HG02571 (cell line): ENCODE measurements around the gene EXOC4.

Experiments
- ATAC-seq: cut with Tn5 transposase; IDR thresholded peaks from one replicate; pipeline ENCODE4 v1.9.1; 2021; ENCODE audit warnings: mild to moderate bottlenecking, moderate library complexity; ENCODE audit not compliant: unreplicated experiment

The EXOC4 gene

DNA sequence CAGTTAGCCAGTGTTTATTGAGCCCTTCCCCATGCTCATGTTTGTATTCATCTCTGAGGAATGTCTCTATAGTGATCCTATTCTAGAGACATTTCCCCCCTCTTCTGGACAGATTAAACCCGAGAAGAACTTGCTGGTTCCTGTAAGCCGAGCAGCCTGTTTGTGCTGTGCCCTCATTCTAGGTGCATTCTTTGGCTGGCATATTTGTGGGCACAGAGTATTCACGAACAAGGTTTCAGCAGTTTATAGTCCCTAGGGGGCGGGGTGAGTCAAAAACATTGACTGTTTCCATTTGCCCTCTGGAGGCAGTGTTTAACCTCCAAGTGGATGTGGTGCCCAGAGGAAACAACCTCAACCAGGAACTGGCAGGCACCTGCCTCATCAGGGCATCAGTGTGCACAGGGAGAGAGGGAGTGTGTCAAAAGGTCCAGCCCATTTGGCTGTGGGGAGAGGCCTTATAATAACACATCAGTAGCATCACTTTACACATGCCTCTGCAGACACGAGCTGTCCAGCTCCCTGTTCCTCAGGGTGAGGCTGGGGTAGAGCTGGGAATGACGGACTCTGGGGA, 600.9 kb downstream of the EXOC4 start:
- ATAC-seq, result no peak

DNA sequence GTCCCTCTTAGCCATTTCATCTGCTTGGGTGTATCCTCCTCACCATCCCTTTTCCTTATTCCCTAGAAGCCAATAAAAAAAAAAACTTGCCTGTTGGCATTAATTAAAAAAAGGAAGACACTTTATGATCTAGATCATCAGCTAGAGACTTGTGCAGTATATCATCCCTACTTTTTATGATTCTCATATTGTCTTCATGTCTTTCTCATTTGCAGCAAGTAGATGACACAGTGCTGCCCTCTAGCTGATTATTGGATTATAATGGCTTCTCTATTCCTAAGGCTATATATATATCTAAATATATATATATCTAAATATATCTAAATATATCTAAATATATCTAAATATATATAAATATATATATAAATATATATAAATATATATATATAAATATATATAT, 601.9 kb downstream of the EXOC4 start:
- ATAC-seq, result no peak

DNA sequence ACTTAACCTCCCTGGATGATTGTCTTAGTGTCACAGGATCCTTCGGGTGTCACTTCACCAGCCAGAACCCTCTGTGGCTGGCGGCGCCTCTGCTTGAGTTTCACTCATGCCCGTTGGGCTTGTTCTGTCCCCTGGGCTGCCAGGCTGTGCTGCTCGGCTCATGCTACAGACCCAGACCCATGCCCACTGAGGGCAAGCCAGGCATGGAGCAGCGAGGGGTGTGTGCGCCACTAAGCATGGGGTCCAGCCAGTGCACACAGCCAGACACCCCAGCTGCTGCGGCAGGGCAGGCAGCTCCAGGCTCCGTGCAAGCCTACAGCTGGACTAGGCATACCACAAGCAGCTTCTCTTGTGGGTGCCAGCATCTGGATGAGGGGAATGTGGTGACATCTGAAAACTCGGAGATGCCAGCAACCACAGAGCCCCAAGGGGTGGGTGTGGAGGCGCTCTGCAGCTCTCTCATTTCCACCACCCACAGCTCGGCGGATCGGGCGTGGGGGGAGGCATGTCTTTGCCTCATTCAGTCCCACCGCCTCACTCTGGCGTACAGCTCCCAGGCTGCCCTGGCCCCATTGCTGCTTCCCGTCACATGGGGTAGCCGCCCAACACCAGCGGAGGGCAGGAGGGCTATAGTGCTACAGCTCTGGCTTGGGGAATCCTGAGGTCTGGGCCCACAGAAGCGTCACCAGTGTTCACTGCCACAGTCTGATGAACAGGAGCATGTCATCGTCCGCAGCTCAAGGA, 604.7 kb downstream of the EXOC4 start:
- no peak for ATAC-seq

DNA sequence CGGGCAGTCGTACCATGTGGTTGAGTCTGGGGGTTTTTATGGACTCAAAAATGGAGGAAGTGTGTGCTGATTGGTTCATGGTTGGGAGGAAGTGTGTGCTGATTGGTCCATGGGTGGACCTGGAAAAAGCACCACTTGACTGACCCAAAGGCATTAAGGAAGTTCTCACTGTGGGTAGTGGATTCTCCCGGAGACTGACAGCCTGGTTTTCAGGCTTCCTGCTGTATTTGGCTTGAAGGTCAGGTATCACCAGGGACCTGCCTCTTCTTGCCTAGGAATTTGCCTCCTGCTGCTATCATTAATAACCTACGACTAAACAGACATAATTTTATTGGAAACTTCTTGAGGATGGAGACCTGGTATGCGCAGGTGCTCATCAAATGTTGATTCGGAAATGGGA, 605.4 kb downstream of the EXOC4 start:
- ATAC-seq, result no peak

DNA sequence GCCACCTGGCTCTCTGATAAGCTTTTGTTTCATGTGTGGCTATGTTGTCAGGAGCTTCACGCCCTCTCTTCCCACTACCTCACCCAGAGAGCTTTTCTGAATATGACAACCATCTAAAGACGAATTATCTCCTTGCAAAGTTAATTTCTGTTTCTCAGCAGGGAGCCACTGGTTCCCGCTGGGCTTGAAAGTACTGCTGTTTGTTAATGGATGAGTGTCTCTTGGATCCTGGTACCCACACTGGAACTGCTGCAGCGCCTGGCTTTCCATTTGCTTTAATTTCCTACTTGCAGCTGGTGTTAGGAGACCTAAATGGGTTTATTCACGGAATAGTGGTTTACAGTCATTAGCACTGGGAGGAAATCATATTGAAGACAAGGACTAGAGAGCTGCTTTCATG, 606.4 kb downstream of the EXOC4 start:
- ATAC-seq, result no peak

DNA sequence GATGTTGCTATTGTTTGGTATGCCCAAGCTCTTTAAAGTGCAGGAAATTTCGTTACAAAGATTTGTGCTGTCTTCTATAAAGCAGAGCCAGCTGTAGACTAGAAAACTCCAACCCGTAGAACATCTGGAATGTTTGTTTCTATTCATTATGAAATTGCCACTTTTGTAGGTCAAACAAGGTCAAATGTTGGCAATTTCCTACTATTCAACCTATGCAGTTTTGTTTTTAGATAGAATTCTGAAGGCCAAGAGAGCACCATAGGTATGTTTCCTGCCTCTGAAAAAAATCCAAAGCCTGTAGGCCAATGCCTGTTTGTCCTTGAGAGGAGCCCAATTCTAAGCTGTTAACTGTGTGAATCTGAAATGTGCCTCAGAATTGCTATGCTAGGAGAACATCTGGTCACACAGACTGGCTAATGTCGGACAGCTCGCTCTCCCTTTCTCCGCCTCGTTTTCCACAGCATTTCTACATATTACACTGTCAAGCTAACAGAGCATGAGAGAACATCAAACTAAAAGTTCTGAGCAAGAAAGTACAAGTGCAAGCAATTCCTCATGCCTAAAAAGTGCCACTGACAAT, 607.1 kb downstream of the EXOC4 start:
- ATAC-seq, result no peak

DNA sequence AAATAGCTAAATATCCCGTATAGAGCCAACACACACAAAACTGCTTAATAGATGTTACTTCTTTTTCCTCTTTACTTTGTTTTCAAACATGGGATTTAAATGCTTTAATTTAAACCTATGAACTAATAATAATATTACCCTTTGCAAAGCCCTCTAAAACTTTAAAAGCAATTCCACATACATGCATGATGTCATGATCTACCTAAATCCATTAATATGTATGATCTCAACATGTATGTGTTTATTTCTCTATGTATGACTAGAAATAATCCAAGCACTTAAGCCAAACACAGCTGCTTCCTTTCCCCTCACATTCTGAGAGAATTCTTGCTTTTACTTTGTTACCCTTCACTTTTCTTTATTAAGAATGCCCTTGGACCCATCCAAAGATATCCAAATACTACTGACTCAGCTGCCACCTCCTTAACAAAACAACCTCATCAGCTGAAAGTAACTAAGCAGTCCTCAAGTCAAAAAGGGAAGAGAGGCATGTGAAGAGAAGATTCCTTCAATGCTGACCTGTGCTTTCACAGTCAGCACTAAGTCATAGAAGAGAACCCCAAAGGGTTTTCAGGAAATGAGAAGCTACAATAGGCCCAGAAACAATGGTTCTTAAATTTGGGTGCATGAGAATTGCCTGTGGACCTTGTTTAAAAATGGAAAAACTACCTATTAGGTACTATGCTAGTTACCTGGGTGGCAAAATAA, 607.9 kb downstream of the EXOC4 start:
- no peak for ATAC-seq

DNA sequence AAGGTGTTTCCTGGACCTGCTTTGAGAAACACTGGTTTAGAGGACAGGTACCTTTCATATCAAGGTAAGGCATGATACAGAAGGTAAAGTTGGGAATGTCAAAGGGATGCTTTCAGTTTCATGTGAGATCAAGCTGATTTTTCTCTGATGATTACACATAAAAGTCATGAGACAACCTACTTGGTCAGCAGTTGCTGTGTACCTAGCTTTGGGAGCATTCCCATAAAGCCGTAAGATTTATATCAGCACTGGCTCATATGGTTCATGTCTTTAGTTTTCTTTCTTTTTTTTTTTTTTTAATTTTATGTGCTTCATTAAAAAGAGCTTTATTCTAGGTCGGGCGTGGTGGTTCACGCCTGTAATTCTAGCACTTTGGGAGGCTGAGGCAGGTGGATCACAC, 609.0 kb downstream of the EXOC4 start:
- no peak for ATAC-seq

DNA sequence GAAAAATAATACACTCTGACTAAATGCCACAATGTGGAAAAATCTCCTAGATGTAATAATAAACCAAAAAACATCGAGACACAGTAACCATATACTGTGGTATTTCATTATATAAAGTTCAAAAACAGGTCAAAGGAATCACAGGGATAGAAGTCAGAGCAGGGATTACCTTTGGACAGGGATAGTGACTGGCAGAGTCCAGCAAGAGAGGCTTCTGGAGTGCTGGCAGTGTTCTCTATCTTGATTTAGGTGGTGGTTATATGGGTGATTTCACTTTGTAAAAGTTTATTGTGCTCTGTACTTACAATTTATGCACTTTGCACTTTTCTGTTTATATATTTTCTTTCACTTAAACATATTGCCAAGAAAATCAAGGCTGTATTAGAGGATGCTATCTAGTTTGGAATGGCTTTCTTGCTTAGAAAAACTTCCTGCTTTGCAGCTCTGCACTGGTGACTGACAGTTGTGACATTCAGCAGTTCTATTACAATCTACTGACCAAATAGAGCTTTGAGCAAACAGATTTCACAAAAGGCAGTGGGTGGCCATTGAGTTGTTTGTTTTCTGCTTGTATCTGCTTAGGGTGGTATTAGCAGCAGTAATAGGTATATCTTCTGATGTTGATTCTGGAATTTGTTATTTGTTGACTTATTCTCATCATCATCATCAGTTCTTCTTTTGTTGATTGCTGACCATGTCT, 610.6 kb downstream of the EXOC4 start:
- ATAC-seq, result no peak

DNA sequence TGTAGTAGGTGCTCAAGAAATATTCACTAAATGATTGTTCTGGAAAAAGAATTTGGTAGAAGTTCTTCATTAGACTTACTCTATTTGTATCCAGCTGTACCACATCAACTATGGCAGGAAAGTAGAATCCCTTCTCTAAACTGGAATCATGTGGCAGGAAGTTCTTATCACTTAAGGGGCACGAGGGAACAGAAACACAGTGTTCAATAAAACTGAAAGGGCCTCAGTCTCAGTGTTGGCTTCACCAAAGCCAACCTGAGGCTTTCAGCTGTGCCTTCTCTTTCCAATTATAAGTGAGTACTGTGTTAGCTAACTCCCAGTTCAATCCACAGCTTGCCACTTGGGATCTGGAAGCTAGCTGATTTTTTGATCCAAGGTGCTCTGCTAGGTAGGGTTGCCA, 616.7 kb downstream of the EXOC4 start:
- ATAC-seq, result no peak

DNA sequence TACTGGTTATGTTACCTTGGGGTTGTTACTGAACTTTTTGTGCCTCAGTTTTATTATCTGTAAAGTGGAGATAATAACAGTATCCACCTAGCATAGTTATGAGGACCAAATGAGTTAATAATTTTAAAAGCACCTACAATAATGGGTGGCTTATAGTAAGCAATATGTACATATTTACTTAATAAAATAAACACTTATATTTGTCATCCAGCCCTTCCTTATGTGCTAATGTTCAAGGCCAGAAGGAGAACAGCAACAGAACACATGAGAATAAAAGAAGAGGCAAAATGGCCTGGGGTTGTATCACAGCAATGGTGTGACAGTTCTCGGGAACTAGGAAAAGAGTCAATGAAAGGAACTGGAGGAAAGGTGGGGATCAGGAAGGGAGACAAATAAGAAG, 618.9 kb downstream of the EXOC4 start:
- no peak for ATAC-seq

DNA sequence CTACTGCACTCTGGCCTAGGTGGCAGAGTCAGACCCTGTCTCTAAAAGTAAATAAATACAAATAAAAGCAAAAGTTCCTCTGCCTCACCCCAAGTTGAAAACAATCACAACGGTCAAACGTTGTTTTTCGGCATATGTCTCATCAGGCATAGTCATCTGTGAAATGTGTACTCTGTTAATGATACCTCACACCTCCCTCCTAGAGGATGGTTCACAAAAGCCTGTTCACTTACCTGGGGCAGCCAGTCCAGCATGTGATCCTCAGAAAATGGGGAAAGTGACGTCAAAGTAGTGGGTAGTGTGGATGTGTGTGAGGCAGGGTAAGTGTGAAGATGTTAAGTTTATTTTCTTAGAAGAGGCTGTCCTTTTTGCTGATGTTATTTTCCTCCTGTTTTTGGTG, 620.3 kb downstream of the EXOC4 start:
- no peak for ATAC-seq

DNA sequence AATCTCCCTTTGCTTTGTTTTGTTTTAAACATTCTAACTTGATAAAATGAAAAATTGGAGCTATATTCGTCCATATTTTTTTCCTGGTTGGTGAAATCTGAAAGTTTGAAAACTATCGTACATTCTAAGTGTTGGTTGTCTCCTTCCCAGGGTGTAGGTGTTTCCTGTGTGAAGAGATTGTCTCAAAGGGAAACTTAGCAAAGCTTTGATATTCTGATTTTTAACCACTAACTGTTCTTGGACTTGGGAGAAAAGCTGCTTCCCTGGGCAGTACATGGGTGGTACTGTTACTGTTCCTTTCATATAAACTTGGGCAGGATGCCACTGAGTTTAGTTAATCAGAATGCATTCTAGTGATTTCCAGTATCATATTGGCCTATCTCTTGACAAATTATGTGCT, 620.8 kb downstream of the EXOC4 start:
- no peak for ATAC-seq

DNA sequence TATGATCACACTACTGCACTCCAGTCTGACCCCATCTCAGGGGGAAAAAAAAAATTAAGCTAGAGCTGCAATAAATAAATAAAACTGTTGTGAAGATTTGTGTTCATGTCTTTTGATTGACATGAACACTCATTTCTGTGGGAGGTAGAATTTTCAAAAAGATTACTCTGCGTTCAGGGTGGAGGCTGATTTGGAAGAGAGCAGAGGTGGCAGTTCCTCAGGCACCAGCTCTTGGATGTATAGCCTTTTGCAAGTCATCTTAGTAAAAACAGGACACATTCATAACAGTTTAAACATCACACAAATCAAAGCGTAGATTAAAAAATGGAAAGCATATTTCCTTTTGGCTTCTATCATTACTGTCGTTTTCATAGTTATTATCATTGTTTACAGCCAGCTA, 630.7 kb downstream of the EXOC4 start:
- ATAC-seq, result no peak

DNA sequence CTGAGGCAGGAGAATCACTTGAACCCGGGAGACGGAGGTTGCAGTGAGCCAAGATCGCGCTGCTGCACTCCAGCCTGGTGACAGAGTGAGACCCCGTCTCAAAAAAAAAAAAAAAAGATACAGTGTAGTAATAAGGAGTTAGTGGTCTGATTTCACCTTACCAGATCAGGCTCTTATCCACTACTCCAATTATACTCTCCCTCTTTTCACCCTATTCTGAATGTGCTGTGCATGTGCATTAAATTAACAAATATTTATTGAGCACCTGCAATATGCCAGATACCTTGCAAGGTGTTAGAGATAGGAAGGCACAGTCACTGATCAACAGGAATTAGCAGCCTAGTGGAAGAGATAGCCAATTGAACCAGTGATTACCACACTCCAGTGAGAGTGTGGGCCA, 632.3 kb downstream of the EXOC4 start:
- ATAC-seq, result no peak

DNA sequence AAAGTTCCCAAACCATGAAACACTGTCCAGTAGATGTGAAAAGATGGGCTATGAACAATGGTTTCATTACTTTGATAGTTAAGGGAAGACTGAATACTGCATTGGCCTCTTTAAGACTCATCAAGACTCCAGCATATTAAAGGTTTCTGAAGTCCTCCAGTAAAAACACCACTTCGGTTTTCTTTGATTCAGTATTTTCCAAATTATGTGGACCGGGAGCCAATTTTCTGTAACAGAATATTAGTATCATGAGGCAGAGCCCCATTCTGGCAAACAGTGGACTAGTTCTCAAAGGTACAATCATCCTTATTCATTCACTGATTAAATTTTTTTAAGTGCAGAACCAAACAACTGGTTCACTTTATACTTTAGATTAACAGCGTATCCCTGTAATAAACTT, 633.2 kb downstream of the EXOC4 start:
- no peak for ATAC-seq

DNA sequence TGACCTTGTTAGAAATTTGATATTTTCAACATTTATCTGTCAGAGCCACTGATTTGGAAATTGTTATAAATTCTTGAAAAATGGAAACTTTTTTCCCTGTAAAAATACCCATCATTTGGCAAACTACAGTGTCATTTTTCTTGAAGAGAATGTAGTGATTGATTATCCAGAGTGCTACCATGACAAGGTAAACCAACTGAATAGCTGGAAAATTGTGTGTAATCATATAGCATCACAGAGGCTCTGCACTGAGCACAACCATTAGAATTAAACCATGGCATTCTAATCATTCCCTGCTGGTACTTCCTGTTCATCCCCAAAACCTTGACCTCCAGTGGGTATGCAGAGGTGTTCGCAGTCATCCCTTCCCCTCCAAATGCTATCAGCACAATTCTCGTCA, 633.9 kb downstream of the EXOC4 start:
- ATAC-seq, result no peak

DNA sequence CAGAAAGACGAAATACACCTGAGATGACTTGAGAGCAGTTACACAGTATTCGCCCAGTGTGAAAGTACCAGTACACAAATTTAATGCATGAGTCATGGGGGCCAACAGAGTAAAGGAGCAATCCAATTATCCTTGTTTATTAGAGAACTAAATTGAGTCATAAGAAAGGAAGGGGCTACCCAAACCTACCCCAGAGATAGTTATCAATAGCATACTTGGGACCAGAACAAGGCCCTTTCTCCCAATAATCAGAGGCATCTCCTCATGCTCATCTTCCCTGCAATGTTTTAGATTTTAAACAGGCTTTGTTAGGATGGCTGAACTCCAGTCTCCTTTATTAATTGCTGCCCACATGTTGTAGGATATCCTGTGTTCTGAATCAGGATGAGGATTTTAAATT, 634.6 kb downstream of the EXOC4 start:
- no peak for ATAC-seq

DNA sequence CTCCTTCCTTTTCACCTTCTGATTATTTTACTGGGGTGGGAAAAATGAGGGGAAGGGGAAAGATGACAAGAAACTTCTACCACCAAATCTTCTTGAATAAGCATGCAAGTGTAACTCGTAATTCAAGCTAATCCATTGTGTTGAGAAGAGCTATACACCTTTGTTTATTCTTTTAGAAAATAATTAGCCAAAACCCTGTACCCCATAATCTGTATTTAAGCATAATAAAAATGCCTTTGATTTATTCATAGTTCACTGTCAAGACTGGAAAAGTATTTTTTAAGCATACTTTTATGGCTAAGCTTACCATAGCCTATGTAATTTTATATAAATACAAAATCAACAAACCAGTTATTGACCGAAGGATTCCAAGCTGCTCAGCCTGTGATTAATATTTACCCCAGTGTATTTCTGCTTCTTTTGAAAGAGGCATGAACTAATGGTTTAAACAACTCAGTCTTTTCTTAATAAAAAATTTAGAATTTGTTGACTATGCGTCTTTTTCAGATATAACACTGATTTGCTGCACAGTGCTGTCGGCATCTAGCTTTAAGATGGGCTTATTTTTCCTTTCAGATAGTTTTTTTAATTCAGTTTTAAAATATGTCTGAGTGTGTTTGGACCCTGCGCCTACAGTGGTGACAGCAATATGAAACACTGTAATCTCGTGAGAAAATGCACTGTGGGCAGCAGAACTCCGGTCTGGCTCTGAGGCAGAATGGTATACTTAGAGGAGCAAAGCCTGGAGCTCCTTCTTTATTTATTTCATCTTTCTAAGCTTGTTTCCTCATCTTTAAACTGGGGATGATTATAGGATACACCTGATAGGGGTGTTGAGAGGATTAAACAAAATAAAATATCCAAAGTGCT, 635.4 kb downstream of the EXOC4 start:
- no peak for ATAC-seq

DNA sequence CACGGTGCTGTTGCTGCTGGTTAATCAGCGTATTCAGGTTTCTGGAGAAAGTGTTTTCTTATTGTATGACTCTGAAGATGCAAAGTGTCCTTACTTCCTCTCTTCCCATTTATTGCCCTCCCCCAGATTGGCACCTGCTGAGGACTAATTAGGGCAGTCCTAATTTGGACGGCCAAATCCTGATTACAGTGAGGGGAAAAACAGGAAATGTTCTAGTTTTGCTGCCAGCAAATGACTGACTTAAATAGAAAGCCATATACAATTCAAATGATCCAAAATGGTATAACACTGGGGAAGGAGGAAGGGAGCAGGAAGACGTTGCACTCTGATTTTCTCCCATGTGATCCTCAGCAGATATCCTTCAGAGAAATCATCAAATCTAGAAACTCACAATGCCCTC, 651.9 kb downstream of the EXOC4 start:
- ATAC-seq, result no peak
